ENCODE data around the gene MOB3A. TPM values are rescaled to one million over a fixed set of nuclear protein-coding genes. Genes with fewer than 3 reads are reported as not detected.

Gene MOB3A
- total RNA-seq, 2 donors from 2014 or later = 20.9 to 21.8 TPM

DNA sequence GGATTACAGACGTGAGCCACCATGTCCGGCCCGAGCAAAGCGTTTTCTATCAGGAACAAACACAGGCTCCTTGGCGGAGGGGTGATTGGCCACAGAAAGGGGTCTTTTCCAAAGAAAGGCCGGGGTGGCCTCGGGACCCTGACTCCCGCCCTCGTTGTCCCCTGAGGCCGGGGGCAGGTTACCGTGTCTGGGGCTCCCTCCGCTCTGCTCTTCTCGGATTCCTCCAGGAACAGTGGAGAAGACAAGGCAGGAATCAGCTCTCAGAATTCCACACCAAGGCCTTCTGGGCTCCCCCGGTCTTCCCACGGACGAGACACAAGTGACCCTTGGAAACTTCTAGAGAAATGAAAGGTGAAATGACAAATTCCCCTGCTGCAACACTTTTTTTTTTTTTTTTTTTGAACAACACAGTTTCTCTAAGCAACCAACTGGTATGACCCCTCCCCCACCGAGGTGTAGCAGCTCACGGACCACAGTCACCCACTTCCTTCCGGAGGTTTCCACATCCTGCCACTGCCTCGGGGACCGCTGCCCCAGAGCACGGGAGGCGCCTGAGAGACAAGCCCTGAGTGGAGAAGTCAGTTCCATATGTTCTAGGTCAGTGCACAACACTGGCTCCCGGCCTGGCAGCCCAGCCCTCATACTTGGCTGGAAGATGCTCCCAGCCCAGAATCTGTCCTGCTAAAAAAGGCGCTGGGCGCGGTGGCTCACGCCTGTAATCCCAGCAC, 11.0 kb downstream of the MOB3A start:
- Mint-ChIP-seq H3K4me1 (no peaks in the 10 kb centered on the region), H3K27me3 (ENCODE audit: insufficient read depth) (no peaks in the 10 kb centered on the region), H3K9me3 (no peaks in the 10 kb centered on the region), H3K27ac (peak overlapping the region; percentile 66), H3K36me3 (ENCODE audit: low read depth) (peaks cover 18% of the 10 kb centered on the region), H3K4me3 (no peak overlapping the region)
- no peak for DNase-seq
- Histone ChIP-seq H3K27ac (ENCODE audit: low read depth, low read length) (no peak overlapping the region), H3K9ac (ENCODE audit: extremely low read depth, low read length, poor library complexity, severe bottlenecking) (no peak overlapping the region), H3K9me3 (ENCODE audit: control insufficient read depth, low read length) (no peaks in the 10 kb centered on the region), H3K4me1 (ENCODE audit: control insufficient read depth, insufficient read depth, low read length) (no peaks in the 10 kb centered on the region), H3K4me3 (ENCODE audit: low read length) (no peak overlapping the region), H3K27me3 (ENCODE audit: control insufficient read depth, insufficient read depth, low read length, poor library complexity, severe bottlenecking) (no peaks in the 10 kb centered on the region), H3K36me3 (ENCODE audit: control insufficient read depth, insufficient read depth, low read length) (peaks cover 19% of the 10 kb centered on the region)
- TF ChIP-seq, protein P1, sequence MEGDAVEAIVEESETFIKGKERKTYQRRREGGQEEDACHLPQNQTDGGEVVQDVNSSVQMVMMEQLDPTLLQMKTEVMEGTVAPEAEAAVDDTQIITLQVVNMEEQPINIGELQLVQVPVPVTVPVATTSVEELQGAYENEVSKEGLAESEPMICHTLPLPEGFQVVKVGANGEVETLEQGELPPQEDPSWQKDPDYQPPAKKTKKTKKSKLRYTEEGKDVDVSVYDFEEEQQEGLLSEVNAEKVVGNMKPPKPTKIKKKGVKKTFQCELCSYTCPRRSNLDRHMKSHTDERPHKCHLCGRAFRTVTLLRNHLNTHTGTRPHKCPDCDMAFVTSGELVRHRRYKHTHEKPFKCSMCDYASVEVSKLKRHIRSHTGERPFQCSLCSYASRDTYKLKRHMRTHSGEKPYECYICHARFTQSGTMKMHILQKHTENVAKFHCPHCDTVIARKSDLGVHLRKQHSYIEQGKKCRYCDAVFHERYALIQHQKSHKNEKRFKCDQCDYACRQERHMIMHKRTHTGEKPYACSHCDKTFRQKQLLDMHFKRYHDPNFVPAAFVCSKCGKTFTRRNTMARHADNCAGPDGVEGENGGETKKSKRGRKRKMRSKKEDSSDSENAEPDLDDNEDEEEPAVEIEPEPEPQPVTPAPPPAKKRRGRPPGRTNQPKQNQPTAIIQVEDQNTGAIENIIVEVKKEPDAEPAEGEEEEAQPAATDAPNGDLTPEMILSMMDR (conservative IDR thresholded peaks at IDR 0.05) = no peak
- 96 to 98% methylated on average over 23 to 28 of the region's 28 CpGs for WGBS, 2 experiments (ENCODE audit: insufficient coverage in 1 of 2, insufficient read length in 1 of 2)

DNA sequence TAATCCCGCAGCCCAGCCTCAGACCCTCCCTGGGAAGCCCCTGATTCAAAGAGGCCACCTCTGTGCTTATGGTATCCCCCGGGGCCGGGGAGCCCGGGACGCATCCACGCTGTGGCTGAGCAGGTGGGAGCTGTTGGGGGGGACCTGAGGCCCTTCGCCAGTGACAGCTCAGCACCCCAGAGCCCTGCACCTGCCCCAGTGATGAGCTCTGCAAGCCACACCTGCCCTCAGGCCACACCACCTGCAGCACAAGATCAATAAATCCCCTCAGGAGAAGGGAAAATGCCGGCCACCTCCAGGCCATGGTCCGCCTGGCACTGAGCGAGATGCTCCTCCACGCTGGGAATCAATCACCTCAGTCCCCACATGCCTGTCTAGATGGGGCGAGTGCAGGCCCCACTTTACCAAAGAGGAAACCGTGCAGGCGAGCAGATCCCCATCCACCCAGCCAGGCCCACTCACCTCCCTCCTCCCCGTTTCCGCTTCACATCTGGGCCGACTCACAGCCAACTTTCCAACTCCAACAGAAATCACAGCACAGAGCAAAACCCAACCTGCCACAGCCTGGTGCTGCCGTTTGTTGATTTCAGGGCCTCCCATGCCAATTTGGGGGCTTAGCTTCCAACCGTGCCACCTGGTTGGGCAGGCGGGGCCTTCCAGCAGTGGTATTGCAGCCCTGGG, 12.8 kb downstream of the MOB3A start:
- Mint-ChIP-seq H3K4me3 (no peak overlapping the region), H3K27ac (no peak overlapping the region), H3K36me3 (ENCODE audit: low read depth) (peaks cover 18% of the 10 kb centered on the region), H3K4me1 (no peaks in the 10 kb centered on the region), H3K27me3 (ENCODE audit: insufficient read depth) (no peaks in the 10 kb centered on the region), H3K9me3 (no peaks in the 10 kb centered on the region)
- WGBS, 2 experiments (ENCODE audit: insufficient coverage in 1 of 2, insufficient read length in 1 of 2) = 94 to 95% methylated on average over 10 to 20 of the region's 20 CpGs
- TF ChIP-seq, protein P1 (conservative IDR thresholded peaks at IDR 0.05) = no peak
- H3K4me3 ChIP-seq (ENCODE audit: low read length) = no peak overlapping the region
- no peaks in the 10 kb centered on the region for H3K27me3 ChIP-seq (ENCODE audit: control insufficient read depth, insufficient read depth, low read length, poor library complexity, severe bottlenecking)
- no peaks in the 10 kb centered on the region for H3K4me1 ChIP-seq (ENCODE audit: control insufficient read depth, insufficient read depth, low read length)
- no peak overlapping the region for H3K27ac ChIP-seq (ENCODE audit: low read depth, low read length)
- peaks cover 19% of the 10 kb centered on the region for H3K36me3 ChIP-seq (ENCODE audit: control insufficient read depth, insufficient read depth, low read length)
- H3K9ac ChIP-seq (ENCODE audit: extremely low read depth, low read length, poor library complexity, severe bottlenecking) = no peak overlapping the region
- no peak for DNase-seq
- no peaks in the 10 kb centered on the region for H3K9me3 ChIP-seq (ENCODE audit: control insufficient read depth, low read length)

DNA sequence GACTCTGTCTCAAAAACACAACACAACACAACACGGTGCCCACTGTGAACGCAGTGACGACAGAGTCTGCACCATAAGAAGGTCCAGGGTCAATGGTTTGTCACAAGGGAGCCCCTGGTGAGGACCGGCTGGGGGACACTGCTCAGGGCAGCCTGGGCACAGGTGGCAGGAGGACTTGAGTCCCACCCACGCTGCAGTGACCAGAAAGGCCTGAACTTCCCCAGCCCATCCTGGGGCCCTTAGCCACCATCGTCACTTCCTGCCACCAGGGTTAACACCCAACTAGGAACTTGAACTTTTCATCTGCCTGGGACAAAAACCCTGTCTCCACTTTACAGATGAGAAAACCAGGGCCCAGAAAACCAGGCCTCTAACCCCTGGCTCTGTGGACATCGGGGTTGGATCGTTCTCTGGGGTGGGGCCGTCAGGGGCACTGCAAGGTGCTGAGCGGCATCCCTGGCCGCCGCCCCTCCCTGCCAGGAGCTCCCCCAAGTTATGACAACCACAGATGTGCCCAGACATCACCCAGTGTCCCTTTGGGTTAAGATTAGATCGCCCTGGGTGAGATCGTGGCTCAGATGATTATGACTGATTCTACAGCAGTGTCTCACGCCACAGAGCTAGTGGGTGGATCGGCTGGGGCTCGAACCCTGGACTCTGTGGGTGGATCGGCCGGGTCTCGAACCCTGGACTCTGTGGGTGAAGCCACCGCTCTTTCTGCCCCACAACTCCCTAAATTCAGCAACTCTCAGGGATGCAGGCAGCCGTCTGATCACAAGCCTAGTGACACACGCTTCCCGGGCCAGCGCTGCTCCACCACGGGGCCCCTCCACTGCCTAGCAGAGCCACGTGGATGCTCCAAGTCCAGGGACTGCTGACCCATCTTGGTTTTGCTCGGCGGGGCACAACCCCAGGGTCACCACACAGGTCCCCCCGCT, 14.0 kb downstream of the MOB3A start:
- DNase-seq = no peak
- Histone ChIP-seq H3K9me3 (ENCODE audit: control insufficient read depth, low read length) (no peaks in the 10 kb centered on the region), H3K27ac (ENCODE audit: low read depth, low read length) (no peak overlapping the region), H3K4me3 (ENCODE audit: low read length) (no peak overlapping the region), H3K9ac (ENCODE audit: extremely low read depth, low read length, poor library complexity, severe bottlenecking) (no peak overlapping the region), H3K36me3 (ENCODE audit: control insufficient read depth, insufficient read depth, low read length) (peaks cover 25% of the 10 kb centered on the region), H3K27me3 (ENCODE audit: control insufficient read depth, insufficient read depth, low read length, poor library complexity, severe bottlenecking) (no peaks in the 10 kb centered on the region), H3K4me1 (ENCODE audit: control insufficient read depth, insufficient read depth, low read length) (no peaks in the 10 kb centered on the region)
- 92 to 93% methylated on average over 25 to 30 of the region's 30 CpGs for WGBS, 2 experiments (ENCODE audit: insufficient coverage in 1 of 2, insufficient read length in 1 of 2)
- Mint-ChIP-seq H3K4me3 (no peak overlapping the region), H3K9me3 (no peaks in the 10 kb centered on the region), H3K27ac (no peak overlapping the region), H3K27me3 (ENCODE audit: insufficient read depth) (no peaks in the 10 kb centered on the region), H3K36me3 (ENCODE audit: low read depth) (peaks cover 30% of the 10 kb centered on the region), H3K4me1 (no peaks in the 10 kb centered on the region)
- TF ChIP-seq, protein P1 (conservative IDR thresholded peaks at IDR 0.05) = no peak
